H1 (cell line): ENCODE data around the gene CCDC28B. TPM values are rescaled to one million over a fixed set of nuclear protein-coding genes. Genes with fewer than 3 reads are reported as not detected.

Source experiments
- CTCF ChIA-PET: fragments of 300-600 bp; sonication (Branson Sonifier 250); formaldehyde crosslinking; loops from one replicate; lab custom pipeline; 2021; ENCODE audit not compliant: partially characterized antibody; lab: Charles Lee
- POLR2A ChIA-PET: fragments of 300-600 bp; sonication (Branson Sonifier 250); formaldehyde crosslinking; loops from one replicate; lab custom pipeline; 2021; ENCODE audit warnings: inconsistent platforms; ENCODE audit not compliant: partially characterized antibody; lab: Charles Lee
- DNase-seq, 2 experiments: peaks; one replicate each; pipeline versions ENCODE4 v3.0.0 to v3.0.0-alpha.2; 2010 to 2022; ENCODE audit warnings: low spot score in 2 of 2, low read depth in 1 of 2, mixed read lengths in 1 of 2
- FAIRE-seq: peaks from 2 replicates; lab custom pipeline; 2011; peaks lifted over from hg19 to GRCh38; lab: Jason Lieb, UNC
- H2AFZ ChIP-seq: 2 replicates; pipeline ENCODE4 v1.8.1; 2012; ENCODE audit warnings: low read length, inconsistent platforms
- H2AK5ac ChIP-seq: 2 replicates; pipeline ENCODE4 v1.6.1; 2013; ENCODE audit warnings: low read depth, low read length
- H2BK120ac ChIP-seq: replicated peaks from 2 replicates; pipeline ENCODE3; 2013; ENCODE audit warnings: low read depth, low read length, inconsistent platforms
- H2BK12ac ChIP-seq: 2 replicates; pipeline ENCODE4 v1.6.1; 2013; ENCODE audit warnings: low read depth, low read length
- H2BK15ac ChIP-seq: 2 replicates; pipeline ENCODE4 v1.6.1; 2013; ENCODE audit warnings: low read length
- H2BK20ac ChIP-seq: 2 replicates; pipeline ENCODE4 v1.6.1; 2013; ENCODE audit warnings: low read length
- H2BK5ac ChIP-seq: 2 replicates; pipeline ENCODE4 v1.6.1; 2013; ENCODE audit warnings: low read depth, low read length
- H3K14ac ChIP-seq: 2 replicates; pipeline ENCODE4 v1.6.1; 2013; ENCODE audit warnings: inconsistent platforms; ENCODE audit not compliant: insufficient read length
- H3K18ac ChIP-seq: 2 replicates; pipeline ENCODE4 v1.6.1; 2013; ENCODE audit warnings: low read length; ENCODE audit errors: extremely low read depth
- H3K23ac ChIP-seq: 2 replicates; pipeline ENCODE4 v1.6.1; 2013; ENCODE audit warnings: inconsistent platforms; ENCODE audit not compliant: insufficient read length
- H3K23me2 ChIP-seq: 2 replicates; pipeline ENCODE4 v1.6.1; 2013; ENCODE audit warnings: low read depth, low read length
- H3K27ac ChIP-seq: 2 replicates; pipeline ENCODE4 v1.6.1; 2011; ENCODE audit warnings: low read depth, low read length, inconsistent platforms
- H3K27me3 ChIP-seq, 4 experiments: replicated peaks in 1 of 4; 1 replicate in 1 of 4; 2 replicates in 3 of 4; pipeline versions ENCODE4 v1.6.1 to v1.8.1; 2011 to 2013; ENCODE audit warnings: low read length in 3 of 4, mild to moderate bottlenecking in 3 of 4, inconsistent platforms in 2 of 4, mixed read lengths in 2 of 4, moderate library complexity in 1 of 4; ENCODE audit not compliant: control insufficient read depth in 3 of 4, insufficient read depth in 3 of 4; ENCODE audit errors: extremely low read depth in 1 of 4
- H3K36me3 ChIP-seq, 4 experiments: 2 replicates each; pipeline versions ENCODE4 v1.6.1 to v1.8.1; 2011 to 2013; ENCODE audit warnings: mild to moderate bottlenecking in 4 of 4, low read length in 3 of 4, moderate library complexity in 2 of 4, control low read depth in 1 of 4, inconsistent platforms in 1 of 4; ENCODE audit not compliant: insufficient read depth in 4 of 4, control insufficient read depth in 2 of 4
- H3K4ac ChIP-seq: replicated peaks from 2 replicates; pipeline ENCODE3; 2013; ENCODE audit warnings: low read length, low read depth, mixed read lengths, inconsistent platforms; ENCODE audit not compliant: insufficient read length
- H3K4me1 ChIP-seq, 4 experiments: replicated peaks in 1 of 4; 1 replicate in 1 of 4; 2 replicates in 3 of 4; pipeline versions ENCODE4 v1.6.1 to v1.8.1; 2011 to 2013; ENCODE audit warnings: low read length in 3 of 4, inconsistent platforms in 2 of 4, mixed read lengths in 1 of 4; ENCODE audit not compliant: insufficient read depth in 4 of 4, control insufficient read depth in 3 of 4
- H3K4me2 ChIP-seq, 2 experiments: 2 replicates each; pipeline versions ENCODE4 v1.6.1 to v1.8.1; 2011 to 2013; ENCODE audit warnings: low read depth in 2 of 2, low read length in 2 of 2, control low read depth in 1 of 2, inconsistent platforms in 1 of 2, mild to moderate bottlenecking in 1 of 2; ENCODE audit not compliant: insufficient read depth in 1 of 2
- H3K4me3 ChIP-seq, 4 experiments: fragments of 200-600, 300-600 bp in 1 of 4; sonication (generic), shearing (Covaris generic), sonication (Bioruptor Twin) in 1 of 4; 2 replicates each; pipeline versions ENCODE4 v1.5.1 to v1.8.1; 2011 to 2016; ENCODE audit warnings: low read length in 4 of 4, low read depth in 3 of 4, control low read depth in 2 of 4, inconsistent platforms in 2 of 4, mild to moderate bottlenecking in 2 of 4, mixed read lengths in 1 of 4, moderate library complexity in 1 of 4; ENCODE audit not compliant: insufficient read depth in 2 of 4; ENCODE audit errors: extremely low read depth in 1 of 4
- H3K56ac ChIP-seq: replicated peaks from 2 replicates; pipeline ENCODE3; 2013; ENCODE audit warnings: low read depth, mild to moderate bottlenecking, mixed read lengths, low read length, inconsistent platforms; ENCODE audit not compliant: insufficient read length
- H3K79me1 ChIP-seq: 2 replicates; pipeline ENCODE4 v1.6.1; 2013; ENCODE audit warnings: low read depth, low read length, control low read depth
- H3K79me2 ChIP-seq, 2 experiments: 2 replicates each; pipeline versions ENCODE4 v1.6.1 to v1.8.1; 2012 to 2013; ENCODE audit warnings: low read length in 2 of 2, mild to moderate bottlenecking in 2 of 2, inconsistent platforms in 1 of 2; ENCODE audit not compliant: insufficient read depth in 2 of 2, control insufficient read depth in 1 of 2
- H3K9ac ChIP-seq, 4 experiments: replicated peaks in 1 of 4; 1 replicate in 1 of 4; 2 replicates in 3 of 4; pipeline versions ENCODE4 v1.6.1 to v1.8.1; 2011 to 2013; ENCODE audit warnings: low read depth in 3 of 4, low read length in 3 of 4, control low read depth in 2 of 4, mild to moderate bottlenecking in 2 of 4, moderate library complexity in 2 of 4, inconsistent platforms in 1 of 4; ENCODE audit errors: extremely low read depth in 1 of 4
- H3K9me3 ChIP-seq, 2 experiments: 2 replicates each; pipeline versions ENCODE4 v1.6.1 to v1.8.1; 2012 to 2013; ENCODE audit warnings: mild to moderate bottlenecking in 2 of 2, moderate library complexity in 2 of 2, control low read depth in 1 of 2, inconsistent platforms in 1 of 2, low read depth in 1 of 2, low read length in 1 of 2, mixed read lengths in 1 of 2; ENCODE audit not compliant: insufficient read depth in 2 of 2
- H4K20me1 ChIP-seq, 2 experiments: replicated peaks in 1 of 2; 2 replicates each; pipeline versions ENCODE3 to v1.8.1; 2011 to 2013; ENCODE audit warnings: inconsistent platforms in 2 of 2, low read length in 2 of 2, mild to moderate bottlenecking in 1 of 2; ENCODE audit not compliant: insufficient read depth in 2 of 2, control insufficient read depth in 1 of 2
- H4K5ac ChIP-seq: 2 replicates; pipeline ENCODE4 v1.6.1; 2013; ENCODE audit warnings: low read length, low read depth, mixed read lengths, inconsistent platforms; ENCODE audit not compliant: insufficient read length
- H4K8ac ChIP-seq: 2 replicates; pipeline ENCODE4 v1.8.0; 2013; ENCODE audit warnings: mild to moderate bottlenecking, moderate library complexity, low read length, inconsistent platforms; ENCODE audit not compliant: insufficient read depth; ENCODE audit errors: extremely low read depth
- H4K91ac ChIP-seq: replicated peaks from 2 replicates; pipeline ENCODE3; 2013; ENCODE audit warnings: low read length, mixed read lengths, inconsistent platforms; ENCODE audit not compliant: insufficient read length
- CBX5 ChIP-seq: fragments of 300-800, 300-1000 bp; sonication (generic); IDR thresholded peaks from 2 replicates; pipeline ENCODE4 v1.7.1; 2016; ENCODE audit warnings: antibody characterized with exemption, low read length, low read depth
- GTF2F1 ChIP-seq: IDR thresholded peaks from 2 replicates; pipeline ENCODE4 v1.6.1; 2012; ENCODE audit warnings: low read depth, low read length, improper control_type of control experiment, borderline replicate concordance
- KDM4A ChIP-seq: IDR thresholded peaks from one replicate; pipeline ENCODE4 v1.7.1; 2012; ENCODE audit warnings: low read depth, mild to moderate bottlenecking, moderate library complexity, low read length, inconsistent platforms; ENCODE audit not compliant: severe bottlenecking
- POU5F1 ChIP-seq: IDR thresholded peaks from 2 replicates; pipeline ENCODE4 v1.6.1; 2011; ENCODE audit warnings: low read depth, mild to moderate bottlenecking, low read length, moderate library complexity
- RAD21 ChIP-seq, 2 experiments: IDR thresholded peaks in 1 of 2; conservative IDR thresholded peaks in 1 of 2; 2 replicates each; pipeline ENCODE4 v1.6.1; 2011; ENCODE audit warnings: low read depth in 2 of 2, low read length in 2 of 2, improper control_type of control experiment in 1 of 2, inconsistent platforms in 1 of 2, mild to moderate bottlenecking in 1 of 2, moderate library complexity in 1 of 2
- RXRA ChIP-seq: IDR thresholded peaks from 2 replicates; pipeline ENCODE4 v1.6.1; 2011; ENCODE audit warnings: low read depth, mild to moderate bottlenecking, low read length, moderate library complexity; ENCODE audit not compliant: insufficient read depth
- SIRT6 ChIP-seq: IDR thresholded peaks from one replicate; pipeline ENCODE4 v1.7.1; 2012; ENCODE audit warnings: low read length, inconsistent platforms
- SP1 ChIP-seq: IDR thresholded peaks from 2 replicates; pipeline ENCODE4 v1.6.1; 2011; ENCODE audit warnings: low read depth, low read length
- TAF1 ChIP-seq: IDR thresholded peaks from 2 replicates; pipeline ENCODE4 v1.6.1; 2011; ENCODE audit warnings: mild to moderate bottlenecking, low read depth, low read length
- YY1 ChIP-seq: IDR thresholded peaks from 2 replicates; pipeline ENCODE4 v1.6.1; 2011; ENCODE audit warnings: low read depth, mild to moderate bottlenecking, low read length
- WGBS, 2 experiments: shearing (Covaris generic) in 1 of 2; methylation state at CpG; one replicate each; pipeline versions ENCODE4 v1.1.6 to v1.1.7; 2013 to 2015; ENCODE audit warnings: low lambda C conversion rate in 2 of 2, mixed read lengths in 2 of 2, inconsistent platforms in 1 of 2, low coverage in 1 of 2, missing lambda C conversion rate in 1 of 2; ENCODE audit not compliant: insufficient replicate concordance in 2 of 2, insufficient coverage in 1 of 2, insufficient read length in 1 of 2; ENCODE audit errors: extremely low coverage in 1 of 2, missing lambda C conversion rate in 1 of 2; 5-methylcytosine and 5-hydroxymethylcytosine counted together
- polyA plus RNA-seq, 7 experiments: library from polyadenylated mRNA; depleted of rRNA in 3 of 7; stranded (reverse) in 5 of 7; unstranded in 2 of 7; fragments of >200 nt in 5 of 7; fragments of 200-250 nt in 2 of 7; gene quantifications; 1 replicate in 5 of 7; 2 replicates in 1 of 7; 4 replicates in 1 of 7; pipeline versions ENCODE4 v1.2.1 to v1.2.3, GENCODE V29; 2011 to 2013; ENCODE audit warnings: missing spikeins in 2 of 7, mixed read lengths in 2 of 7
- total RNA-seq: library from RNA; stranded (reverse); fragmentation: NEBNext Ultra II Directional; extraction: Animal tissue kit (Norgen Biotek cat#: 25700); gene quantifications from 2 replicates; pipeline ENCODE4 v1.2.1, GENCODE V29; 2021

The CCDC28B gene
- total and polyA plus RNA-seq, 2 of the 8 experiments (the other 6 are each of a cell fraction or from before 2014, with no cell fraction given), result 16.7 to 17.1 TPM

DNA sequence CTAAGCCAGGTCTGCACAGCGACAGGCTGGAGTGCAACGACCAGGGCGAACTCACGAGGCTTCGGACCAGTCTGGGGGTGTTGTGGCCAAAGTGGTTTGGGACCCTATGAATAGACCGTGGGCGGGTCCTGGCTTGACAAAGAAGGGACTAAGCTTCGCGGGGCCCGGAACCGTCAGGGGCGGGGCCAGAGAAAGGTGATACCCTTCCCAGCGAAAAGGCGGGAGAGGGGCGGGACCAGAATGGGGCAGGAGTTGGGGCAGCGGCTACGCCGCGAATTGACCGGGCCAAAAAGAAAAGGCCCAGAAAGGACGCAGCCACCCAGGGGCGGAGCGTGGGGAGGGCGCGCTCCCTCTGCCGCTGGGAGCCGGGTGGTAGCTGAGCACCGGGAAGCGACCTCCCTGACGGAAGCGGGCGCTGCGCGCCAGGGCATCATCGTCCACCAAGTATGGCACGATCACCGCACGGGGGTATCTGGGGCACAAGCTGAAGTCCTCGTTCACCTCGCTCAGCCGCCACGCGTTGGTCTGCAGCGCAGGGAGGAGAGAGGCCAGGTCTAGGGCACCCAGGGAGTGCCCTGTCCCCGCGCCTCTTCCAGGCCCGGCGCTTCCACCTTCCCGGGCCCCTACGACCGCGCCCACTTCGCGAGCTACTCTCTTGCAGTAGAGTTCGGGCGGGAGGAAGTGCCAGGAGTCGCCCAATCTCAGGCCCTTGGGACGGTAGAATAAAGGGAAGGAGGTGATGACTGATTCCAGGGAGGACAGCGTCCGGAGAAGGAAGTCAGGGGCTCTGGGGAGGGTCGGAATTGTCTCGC is 40.0 kb downstream of the CCDC28B start:
- peak; percentile 85 to 96 for DNase-seq
- POLR2A ChIA-PET, result interaction anchor here (0.7 to 9.1 kb wide), 41 partner anchors 9 to 296 kb away, joined by 3 to 73 read pairs (median 5); partner anchors contain the start of genes BSDC1, CCDC28B, EIF3I and HDAC1
- TF ChIP-seq RAD21 (IDR thresholded peaks at IDR 0.05 in 1 of 2, conservative IDR thresholded peaks at IDR 0.05 in 1 of 2; ENCODE audit: low read depth in 2 of 2, low read length in 2 of 2) (peak in 1 of 2 experiments; percentile 13; a peak in 1 of 4 replicates), RXRA (no peak), TAF1 (peak; percentile 77), KDM4A (peak; percentile 49), POU5F1 (no peak), CBX5 (no peak), SIRT6 (no peak), GTF2F1 (0 out of 2 replicates have a peak, but pooled peaks have one; percentile 28), SP1 (peak; percentile 64; the same call in 1 of the 2 replicates), YY1 (no peak; the same call in 1 of the 2 replicates)

More for the DNA sequence above, 40.0 kb downstream of the CCDC28B start:
- peak overlapping the region; percentile 99 for H3K18ac ChIP-seq
- H3K4me3 ChIP-seq, result peak overlapping the region; percentile 65 to 91 (median 68)
- H3K4me2 ChIP-seq, result peak overlapping the region; percentile 84 to 92
- peak overlapping the region; percentile 96 for H4K91ac ChIP-seq
- no peak overlapping the region for H2AK5ac ChIP-seq
- H3K27me3 ChIP-seq, result no peaks in the 10 kb centered on the region; a peak in 1 of 7 replicates
- H3K56ac ChIP-seq, result peak overlapping the region; percentile 49
- no peak overlapping the region for H2BK20ac ChIP-seq
- H2AFZ ChIP-seq, result peak overlapping the region; percentile 62; the same call in 1 of the 2 replicates
- H3K36me3 ChIP-seq, result no peaks in the 10 kb centered on the region; a peak in 1 of 8 replicates
- no peak for FAIRE-seq
- H3K4ac ChIP-seq, result peak overlapping the region; percentile 90
- peaks cover 0 to 7% (median 3%) of the 10 kb centered on the region in 4 experiments; a peak in 3 of 7 replicates for H3K4me1 ChIP-seq
- no peak overlapping the region for H3K14ac ChIP-seq
- WGBS, 2 experiments, result 2% methylated on average over 57 of the region's 62 CpGs; no CpG with 5 or more reads in 1 of the 2 experiments
- no peaks in the 10 kb centered on the region for H3K9me3 ChIP-seq
- H2BK12ac ChIP-seq, result peak overlapping the region; percentile 95; the same call in 1 of the 2 replicates
- H3K79me1 ChIP-seq, result no peaks in the 10 kb centered on the region
- H3K9ac ChIP-seq, result peak overlapping the region; percentile 63 to 79 (median 72)
- H3K23me2 ChIP-seq, result peaks cover 16% of the 10 kb centered on the region
- CTCF ChIA-PET, result interaction anchor here (0.6 to 7.3 kb wide), 24 partner anchors 7 to 457 kb away, joined by 3 to 70 read pairs (median 4); partner anchors contain the start of genes FAM167B, IQCC and LCK
- no peak overlapping the region for H3K23ac ChIP-seq
- peak overlapping the region; percentile 87; the same call in 1 of the 2 replicates for H4K8ac ChIP-seq
- H4K20me1 ChIP-seq, result no peaks in the 10 kb centered on the region
- peak overlapping the region; percentile 98; the same call in 1 of the 2 replicates for H2BK15ac ChIP-seq
- H4K5ac ChIP-seq, result peak overlapping the region; percentile 87
- peak overlapping the region; percentile 96 for H2BK5ac ChIP-seq
- H3K27ac ChIP-seq, result peak overlapping the region; percentile 55
- no peaks in the 10 kb centered on the region for H3K79me2 ChIP-seq
- H2BK120ac ChIP-seq, result no peak overlapping the region
